ENCODE data around the gene SLC16A11.
"Not testable (repeated sequence)": the region's sequence is repeated elsewhere in the genome, so short reads cannot be mapped to it uniquely, and the experiment has no call there.

The SLC16A11 gene, protein sequence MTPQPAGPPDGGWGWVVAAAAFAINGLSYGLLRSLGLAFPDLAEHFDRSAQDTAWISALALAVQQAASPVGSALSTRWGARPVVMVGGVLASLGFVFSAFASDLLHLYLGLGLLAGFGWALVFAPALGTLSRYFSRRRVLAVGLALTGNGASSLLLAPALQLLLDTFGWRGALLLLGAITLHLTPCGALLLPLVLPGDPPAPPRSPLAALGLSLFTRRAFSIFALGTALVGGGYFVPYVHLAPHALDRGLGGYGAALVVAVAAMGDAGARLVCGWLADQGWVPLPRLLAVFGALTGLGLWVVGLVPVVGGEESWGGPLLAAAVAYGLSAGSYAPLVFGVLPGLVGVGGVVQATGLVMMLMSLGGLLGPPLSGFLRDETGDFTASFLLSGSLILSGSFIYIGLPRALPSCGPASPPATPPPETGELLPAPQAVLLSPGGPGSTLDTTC

DNA sequence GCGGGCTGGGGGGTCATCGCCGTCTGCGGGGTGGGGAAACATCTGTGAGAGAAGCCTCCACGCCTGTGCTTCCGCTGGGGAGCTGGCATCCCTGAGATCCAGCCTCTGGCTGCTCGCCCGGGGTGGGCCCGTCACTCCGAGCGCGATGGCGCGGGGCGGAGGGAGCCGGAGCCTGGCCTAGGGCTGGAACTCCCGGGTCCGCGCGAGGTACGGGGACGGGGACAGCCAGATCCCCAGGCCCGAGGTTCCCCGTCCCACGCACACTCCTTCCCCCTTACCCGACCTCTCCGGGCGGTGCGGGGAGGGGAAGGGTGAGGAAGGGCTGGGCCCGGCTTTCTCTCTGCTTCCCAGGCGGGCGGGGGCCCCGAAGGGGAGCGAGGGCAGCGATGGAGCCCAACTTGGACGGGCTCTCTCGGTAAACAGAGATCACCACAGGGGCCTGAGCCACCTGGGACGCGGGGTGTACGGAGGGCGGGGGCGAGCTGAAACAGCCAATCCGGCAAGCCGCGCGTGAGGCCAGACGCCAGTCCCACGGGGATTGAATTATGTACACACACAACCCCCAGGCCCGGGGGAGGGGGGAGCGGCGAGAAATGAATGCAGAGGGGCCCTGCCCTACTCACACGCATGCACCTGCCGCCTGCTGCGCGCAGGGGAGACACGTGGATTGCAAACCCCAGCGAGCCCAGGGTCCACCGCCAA is at the start of gene SLC16A11:
SLC16A11 (minus strand) TSS at position 596 of the 702 bp plus-strand sequence; CDS start at position 17, 579 bp downstream.
- DNase-seq = no peak

DNA sequence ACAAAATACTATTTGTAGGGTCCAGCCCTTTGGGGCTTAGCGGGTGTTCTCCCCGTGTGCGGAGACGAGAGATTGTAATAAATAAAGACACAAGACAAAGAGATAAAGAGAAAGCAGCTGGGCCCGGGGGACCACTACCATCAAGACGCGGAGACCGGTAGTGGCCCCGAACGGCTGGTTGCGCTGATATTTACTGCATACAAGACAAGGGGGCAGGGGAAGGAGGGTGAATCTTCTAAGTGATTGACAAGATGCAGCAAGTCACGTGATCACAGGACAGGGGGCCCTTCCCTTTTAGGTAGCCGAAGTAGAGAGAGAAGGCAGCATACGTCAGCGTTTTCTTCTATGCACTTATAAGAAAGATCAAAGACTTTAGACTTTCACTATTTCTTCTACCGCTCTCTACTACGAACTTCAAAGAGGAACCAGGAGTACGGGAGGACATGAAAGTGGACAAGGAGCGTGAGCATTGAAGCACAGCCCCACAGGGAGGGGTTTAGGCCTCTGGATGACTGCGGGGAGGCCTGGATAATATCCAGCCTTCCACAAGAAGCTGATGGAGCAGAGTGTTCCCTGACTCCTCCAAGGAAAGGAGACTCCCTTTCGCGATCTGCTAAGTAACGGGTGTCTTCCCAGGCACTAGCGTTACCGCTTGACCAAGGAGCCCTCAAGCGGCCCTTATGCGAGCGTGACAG is 47.6 kb upstream of the SLC16A11 start:
- DNase-seq = not testable (repeated sequence)

DNA sequence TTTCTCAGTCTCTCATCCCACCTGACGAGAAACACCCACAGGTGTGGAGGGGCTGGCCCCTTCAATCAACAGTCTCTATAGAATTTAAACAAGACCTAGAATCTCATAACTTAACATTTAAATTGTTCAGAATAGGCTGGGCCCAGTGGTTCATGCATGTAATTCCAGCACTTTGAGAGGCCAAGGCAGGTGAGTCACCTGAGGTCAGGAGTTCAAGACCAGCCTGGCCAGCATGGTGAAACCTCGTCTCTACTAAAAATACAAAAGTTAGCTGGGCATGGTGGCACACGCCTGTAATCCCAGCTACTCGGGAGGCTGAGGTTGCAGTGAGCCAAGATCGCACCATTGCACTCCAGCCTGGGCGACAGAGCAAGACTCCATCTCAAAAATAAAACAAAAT is 45.7 kb upstream of the SLC16A11 start:
- not testable (repeated sequence) for DNase-seq

DNA sequence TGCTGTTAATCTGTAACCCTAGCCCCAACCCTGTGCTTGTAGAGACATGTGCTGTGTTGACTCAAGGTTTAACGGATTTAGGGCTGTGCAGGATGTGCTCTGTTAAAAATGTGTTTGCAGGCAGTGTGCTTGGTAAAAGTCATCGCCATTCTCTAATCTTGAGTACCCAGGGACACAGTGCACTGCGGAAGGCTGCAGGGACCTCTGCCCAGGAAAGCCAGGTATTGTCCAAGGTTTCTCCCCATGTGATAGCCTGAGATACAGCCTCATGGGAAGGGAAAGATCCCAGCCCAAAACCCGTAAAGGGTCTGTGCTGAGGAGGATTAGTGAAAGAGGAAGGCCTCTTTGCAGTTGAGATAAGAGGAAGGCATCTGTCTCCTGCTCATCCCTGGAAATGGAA is 44.5 kb upstream of the SLC16A11 start:
- DNase-seq = not testable (repeated sequence)

DNA sequence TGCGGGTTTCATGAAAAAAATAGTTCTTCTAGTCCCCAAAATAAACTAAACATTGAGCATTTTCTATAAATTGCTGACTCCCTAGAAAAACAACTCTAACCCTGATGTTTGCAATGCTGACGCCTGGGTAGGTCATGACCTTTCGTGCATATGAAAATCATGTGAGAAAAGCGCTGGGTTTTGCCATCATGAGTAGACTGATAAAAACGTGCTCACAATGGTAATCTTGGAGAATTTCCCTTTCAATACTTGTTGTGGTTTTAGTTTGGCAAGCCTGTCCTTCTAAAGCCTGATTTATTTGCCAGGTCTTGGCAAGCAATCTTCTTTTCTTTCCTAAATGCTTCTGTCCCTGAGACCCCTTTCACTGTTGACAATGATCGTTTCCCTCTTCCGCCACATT is 40.2 kb upstream of the SLC16A11 start:
- no peak for DNase-seq

DNA sequence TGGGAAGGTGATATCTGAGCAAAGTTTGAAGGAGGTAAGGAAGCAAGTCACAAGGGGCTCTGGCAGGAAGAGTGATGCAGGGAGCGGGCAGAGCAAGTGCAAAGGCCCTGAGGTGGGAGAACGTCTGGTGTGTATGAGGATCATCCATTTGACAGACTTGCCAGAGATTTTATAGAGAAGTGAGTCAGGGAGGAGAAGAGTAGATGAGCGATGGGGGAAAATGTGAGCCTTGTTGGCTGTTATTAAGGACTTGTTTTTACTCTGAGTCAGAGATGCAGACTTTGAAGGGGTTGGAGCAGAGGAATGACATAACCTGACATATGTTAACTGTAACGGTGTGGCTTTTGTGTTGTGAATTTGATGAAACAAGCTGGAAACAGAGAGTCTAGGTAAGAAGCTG is 39.7 kb upstream of the SLC16A11 start:
- DNase-seq = no peak

DNA sequence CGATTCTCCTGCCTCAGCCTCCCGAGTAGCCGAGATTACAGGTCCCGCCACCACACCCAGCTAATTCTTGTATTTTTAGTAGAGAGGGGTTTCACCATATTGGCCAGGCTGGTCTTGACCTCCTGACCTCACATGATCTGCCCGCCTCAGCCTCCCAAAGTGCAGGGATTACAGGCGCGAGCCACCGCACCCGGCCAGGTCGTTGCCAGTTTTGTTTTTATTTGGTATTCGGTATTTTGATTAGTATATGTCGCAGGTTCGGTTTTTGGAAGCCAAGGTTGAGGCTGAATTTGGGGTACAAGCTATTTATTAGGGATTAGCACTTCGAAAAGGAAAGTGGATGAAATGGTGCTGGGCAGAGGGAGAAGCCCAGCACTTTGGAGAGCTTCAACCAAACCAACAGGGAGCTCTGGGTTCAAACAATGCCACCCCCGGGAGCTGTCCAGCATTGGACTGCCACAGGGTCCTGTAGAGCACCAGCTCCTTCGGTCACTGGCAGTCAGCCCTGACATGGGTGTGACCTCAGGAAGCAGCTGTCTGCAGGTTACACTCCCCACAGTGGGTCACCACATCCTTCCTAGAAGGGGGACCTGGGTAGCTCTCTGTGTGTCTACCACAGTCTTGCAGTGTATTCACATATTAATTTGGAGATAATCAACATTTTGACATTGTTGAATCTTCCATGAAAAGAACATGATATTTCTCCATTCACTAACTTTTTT is 37.6 kb upstream of the SLC16A11 start:
- no peak for DNase-seq

DNA sequence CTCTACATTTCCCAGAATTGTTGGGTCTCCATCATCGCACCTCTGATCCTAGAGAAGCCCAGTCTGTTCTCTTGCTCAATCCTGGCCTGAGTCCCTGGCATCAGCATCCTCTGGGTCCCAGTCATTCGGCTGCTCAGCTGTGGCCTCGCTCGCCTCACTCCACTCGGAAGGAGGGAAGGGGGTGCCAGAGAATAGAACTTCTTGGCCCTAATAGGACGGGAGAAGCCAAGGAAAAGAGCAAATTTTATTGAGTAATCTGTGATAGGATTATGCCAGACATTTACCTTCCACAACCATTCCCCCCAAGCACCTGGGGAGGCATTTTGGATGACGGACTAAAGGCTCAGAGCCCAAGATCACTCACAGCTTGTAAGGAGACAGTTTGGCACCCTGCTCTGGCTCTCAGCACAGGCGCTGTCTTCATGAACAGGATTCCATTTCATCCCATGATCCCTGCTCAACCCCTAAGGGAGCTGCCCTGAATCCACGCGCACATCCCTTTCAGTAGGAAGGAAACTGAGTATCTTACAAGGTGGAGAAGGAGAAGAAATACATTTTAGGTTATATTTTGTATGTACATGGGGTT is 36.7 kb upstream of the SLC16A11 start:
- no peak for DNase-seq

DNA sequence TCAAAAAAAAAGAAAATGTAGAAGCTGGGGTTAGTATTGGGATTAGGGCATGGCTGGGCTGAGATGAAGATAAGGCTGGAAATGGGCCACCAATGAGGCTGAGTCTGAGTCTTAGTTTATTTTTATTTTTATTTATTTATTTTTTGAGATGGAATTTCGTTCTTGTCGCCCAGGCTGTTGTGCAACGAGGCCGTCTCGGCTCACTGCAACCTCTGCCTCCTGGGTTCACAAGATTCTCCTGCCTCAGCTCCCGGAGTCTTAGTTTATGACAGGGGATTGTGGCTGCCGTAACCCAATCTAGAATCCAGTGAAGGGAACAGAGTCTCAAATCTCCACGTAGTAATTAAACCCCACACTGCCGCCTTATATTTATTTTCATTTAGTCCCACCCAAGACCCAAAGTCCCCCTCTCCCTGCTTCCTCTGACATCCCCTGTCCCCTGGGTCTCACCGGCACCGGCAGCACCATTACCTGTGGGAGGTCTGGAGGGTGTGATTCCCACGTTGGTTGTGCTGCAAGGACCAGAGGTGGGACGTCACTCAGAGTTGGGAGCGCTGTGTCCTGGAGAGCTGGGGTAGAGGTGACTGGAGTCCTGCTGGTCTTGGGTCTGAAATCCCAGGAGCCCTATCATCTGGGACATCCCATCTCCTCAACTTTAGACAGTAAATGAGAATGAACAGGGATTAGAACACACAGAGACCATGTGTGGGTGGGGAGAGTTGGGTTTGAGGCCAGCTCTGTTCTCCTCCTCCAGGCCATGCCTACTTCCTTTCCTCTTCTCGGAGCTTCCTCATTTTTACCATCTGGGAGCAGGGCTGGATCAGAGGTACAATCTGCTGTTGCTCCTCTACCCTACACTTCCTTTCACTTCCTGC is 35.9 kb upstream of the SLC16A11 start, which contains the start of gene CLEC10A:
CLEC10A (minus strand) TSS at position 671 of the 875 bp plus-strand sequence. CDS start 1,439 bp downstream, outside the sequence.
- DNase-seq = no peak

DNA sequence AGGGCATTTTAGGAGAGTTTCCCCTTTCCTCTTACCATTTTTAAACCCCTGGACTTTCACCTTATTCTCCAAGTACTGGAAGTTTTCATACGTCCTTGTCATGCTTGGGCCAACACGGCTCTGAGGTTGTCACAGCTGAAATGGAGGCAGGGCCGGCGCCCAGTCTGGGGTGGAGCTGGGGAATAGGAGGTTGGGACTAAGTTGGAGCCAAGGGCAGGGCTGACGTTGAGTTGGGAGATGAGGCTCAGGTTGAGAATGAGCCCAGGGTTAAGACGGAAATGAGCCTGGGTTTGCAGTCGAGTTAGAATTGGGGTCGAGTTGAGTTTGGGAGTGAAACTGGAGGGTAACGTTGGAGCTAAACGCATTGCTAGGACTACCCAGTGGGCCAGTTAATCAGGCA is 34.8 kb upstream of the SLC16A11 start:
- no peak for DNase-seq

DNA sequence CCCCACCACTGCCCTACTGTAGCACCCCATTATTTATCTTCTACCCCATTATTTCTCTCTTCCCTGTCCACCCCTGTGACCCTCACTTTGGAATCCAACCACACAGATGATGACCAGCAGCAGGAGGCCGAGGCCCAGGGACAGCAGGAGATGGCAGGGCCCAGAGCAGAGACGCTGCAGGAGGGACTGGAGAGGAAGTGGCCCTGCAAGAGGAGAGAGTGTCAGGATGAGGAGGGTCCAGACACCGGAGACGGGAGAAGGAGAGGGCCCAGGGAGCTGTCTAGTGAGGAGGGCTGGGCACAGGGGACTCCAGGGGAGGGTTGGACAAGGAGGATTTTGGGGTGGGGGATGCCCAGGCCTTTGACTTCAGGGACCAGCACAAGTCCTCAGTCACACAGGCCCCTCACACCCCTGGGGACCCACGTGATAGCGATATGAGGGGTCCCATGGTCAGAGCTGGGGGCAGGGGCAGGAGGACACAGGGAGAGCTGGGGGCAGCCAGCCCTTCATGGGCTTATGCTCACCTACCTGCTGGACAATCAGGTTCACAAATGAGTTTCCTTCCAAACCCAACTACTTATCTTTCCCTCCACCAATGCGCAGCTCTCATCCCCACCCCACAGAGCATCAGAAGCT is 34.1 kb upstream of the SLC16A11 start:
- DNase-seq = no peak

DNA sequence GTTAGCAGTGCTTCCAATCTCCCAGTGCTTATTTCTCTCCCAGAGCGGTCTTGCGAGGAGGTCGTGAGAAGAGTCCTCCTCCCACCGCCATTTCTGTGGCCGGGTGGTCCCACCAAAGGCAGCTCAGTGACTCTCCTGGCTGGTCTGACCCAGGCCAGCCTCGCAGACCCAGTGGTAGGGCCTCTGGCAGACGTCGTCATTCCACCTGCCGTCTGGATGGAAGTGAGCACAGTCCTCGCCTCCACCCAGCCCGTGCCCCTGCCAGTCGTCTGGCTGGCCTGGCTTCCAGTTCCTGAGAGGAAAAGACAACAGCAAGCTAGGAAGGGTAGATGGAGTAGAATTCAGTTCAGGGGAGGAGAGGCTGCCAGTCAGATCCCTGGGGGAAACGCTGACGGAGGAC is 31.0 kb upstream of the SLC16A11 start:
- no peak for DNase-seq

DNA sequence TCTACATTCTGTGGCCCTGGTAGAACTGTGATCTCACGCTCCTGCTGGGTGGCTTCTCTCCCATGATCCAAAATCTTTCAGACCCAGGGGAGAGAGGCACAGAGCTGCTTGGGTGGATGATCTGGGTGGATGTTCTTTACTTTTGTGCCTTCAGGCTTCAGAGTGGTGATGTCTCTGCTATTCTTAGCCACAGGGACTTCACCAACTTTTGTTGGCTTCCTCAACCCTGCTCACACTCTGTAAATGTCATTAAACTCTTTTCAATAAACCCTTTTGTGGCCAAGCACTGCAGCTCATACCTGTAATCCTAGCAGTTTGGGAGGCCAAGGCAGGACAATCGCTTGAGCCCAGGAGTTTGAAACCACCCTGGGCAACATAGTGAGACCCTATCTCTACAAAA is 28.5 kb upstream of the SLC16A11 start:
- no peak for DNase-seq

DNA sequence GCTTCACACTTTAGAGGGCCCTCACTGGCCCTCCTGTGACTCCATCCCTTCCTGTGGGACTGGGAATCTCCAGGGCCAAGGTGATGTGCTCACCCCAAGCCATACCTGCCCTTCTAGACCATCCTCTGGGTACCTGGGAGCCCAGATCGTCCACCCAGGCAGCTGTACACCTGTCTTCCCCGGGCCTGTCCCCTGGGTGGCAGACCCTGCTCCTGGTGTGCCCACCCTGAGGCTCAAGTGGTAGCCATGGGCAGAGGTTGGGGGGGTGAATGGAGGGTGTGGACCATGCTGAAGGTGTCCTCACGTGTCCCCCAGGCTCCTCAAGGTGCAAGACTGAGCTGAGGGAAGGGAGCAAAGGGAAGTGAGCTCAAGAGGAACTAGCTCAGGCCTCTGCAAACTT is 26.8 kb upstream of the SLC16A11 start:
- no peak for DNase-seq

DNA sequence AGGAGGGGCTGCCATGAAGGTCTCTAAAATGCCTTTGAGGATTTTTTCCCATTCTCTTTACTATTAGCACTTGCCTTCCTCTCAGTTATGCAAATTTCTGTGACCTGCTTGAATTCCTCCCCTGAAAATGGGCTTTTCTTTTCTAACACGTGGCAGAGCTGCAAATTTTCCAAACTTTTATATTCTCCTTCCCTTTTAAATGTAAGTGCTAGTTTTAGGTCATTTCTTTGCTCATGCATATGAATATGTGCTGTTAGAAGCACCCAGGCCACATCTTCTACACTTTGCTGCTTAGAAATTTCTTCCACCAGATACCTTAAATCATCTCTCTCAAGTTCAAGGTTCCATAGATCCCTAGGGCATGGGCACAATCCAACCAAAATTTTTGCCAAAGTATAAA is 24.4 kb upstream of the SLC16A11 start:
- no peak for DNase-seq

DNA sequence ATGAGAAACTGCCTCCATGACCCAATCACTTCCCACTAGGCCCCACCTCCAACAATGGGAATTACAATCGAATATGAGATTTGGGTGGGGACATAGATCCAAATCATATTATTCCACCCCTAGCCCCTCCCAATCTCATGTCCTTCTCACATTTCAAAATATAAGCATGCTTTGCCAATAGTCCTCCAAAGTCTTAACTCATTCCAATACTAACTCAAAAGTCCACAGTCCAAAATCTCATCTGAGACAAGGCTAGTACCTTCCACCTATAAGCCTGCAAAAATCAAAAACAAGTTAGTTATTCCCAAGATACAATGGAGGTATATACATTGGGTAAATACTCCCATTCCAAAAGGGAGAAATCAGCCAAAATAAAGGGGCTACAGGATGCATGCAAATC is 23.3 kb upstream of the SLC16A11 start:
- DNase-seq = no peak

DNA sequence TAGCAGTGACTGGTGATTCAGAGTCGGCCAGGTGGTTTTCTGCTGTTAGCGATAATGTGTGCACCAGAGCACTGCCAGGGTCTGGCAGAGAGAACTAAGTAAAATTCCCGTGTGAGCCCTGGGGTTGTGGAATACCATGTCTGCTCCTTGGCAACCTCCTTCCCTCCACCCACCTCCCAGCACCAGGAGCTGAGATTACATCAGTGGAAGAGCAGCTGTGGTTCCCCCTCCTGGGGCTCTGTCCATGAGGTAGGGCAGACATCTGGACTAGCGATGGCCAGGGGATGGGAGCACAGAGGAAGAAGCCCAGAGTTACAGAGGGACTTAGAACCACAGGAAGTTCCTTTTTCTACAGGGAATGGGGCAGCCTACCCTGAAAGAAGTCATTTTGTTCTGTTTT is 20.4 kb upstream of the SLC16A11 start:
- DNase-seq = no peak

DNA sequence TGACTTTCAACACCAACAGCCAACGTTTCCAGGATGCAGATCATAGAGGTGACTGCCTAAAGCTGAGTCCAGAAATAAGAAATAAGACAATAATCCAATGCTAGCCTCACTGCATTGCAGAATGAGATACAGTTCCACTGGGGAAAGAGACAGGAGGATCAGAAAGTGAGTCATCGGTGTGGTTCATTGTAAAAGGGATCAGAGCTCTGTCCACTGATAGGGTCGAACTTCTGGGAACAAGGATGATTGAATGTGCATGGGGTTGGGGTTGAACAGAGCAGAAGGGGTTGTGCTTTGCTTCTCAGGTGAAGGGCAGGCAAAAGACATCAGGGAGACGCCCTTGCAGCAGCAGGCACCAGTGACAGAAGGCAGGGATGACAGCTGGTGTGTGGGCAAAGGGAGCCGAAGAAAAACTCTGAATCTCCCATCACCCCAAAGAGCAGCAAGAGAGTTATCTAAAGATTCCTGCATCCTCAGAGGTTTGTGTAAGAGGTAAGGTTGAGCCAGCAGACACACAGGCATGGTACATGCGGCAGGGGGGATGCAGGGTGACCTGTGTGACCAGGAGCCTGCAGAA is 19.7 kb upstream of the SLC16A11 start:
- no peak for DNase-seq

DNA sequence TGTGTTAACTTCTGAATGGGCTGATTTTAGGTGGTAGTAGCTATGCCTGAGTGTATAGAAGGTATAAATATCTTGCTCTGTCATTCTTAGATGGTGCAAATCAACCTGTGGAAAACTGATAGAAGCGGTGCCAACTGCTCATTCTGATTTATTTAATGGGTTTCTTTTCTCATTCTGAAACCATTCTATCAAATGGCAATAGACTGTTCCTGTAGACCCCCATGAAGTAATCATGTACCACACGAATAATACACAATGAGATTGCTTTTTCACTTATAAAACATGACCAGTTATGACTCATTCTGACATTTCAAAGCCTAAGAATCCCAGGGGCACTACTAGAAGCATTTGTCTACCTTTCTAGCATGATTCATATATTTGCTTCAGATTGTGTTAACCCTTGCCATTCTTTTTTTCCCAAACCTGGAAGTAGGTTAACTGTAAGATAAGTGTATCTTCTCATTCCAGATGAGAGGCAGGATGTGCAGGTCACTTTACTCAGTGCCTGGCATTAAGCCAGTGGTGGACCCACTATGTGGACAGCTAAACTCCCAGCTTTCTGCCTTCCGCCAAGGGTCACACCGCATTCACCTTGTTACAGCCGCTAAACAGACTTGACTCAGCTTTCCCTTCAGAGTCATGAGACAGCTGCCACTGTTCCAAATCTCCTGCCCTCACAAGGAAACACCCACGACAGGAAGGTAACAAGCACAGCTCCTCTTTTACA is 16.4 kb upstream of the SLC16A11 start:
- DNase-seq = no peak

All from NCI-H446 treated with DMSO at 0.1 percent for 48 hours (cell line).